Tibial nerve (tissue), 3 donors: ENCODE results near the gene BRCA2.

Source experiments
- POLR2A ChIP-seq, 2 donors: fragments of 450-650 bp; IDR thresholded peaks; one replicate each; pipeline ENCODE4 v1.6.1; 2017; ENCODE audit warnings: antibody characterized with exemption in 2 of 2, mild to moderate bottlenecking in 2 of 2, moderate library complexity in 2 of 2
- TF ChIP-seq, protein P1 (sequence below), 5 experiments: fragments of 200-600 bp in 3 of 5; fragments of 450-650 bp in 2 of 5; sonication (generic) in 3 of 5; IDR thresholded peaks; one replicate each; pipeline ENCODE4 v1.5.1; 2016 to 2019; ENCODE audit warnings: antibody characterized with exemption in 5 of 5, mild to moderate bottlenecking in 3 of 5, moderate library complexity in 2 of 5

GRCh38 chr13:32426990-32427851 lies 111.9 kb downstream of the BRCA2 start:
- TF ChIP-seq, protein P1, sequence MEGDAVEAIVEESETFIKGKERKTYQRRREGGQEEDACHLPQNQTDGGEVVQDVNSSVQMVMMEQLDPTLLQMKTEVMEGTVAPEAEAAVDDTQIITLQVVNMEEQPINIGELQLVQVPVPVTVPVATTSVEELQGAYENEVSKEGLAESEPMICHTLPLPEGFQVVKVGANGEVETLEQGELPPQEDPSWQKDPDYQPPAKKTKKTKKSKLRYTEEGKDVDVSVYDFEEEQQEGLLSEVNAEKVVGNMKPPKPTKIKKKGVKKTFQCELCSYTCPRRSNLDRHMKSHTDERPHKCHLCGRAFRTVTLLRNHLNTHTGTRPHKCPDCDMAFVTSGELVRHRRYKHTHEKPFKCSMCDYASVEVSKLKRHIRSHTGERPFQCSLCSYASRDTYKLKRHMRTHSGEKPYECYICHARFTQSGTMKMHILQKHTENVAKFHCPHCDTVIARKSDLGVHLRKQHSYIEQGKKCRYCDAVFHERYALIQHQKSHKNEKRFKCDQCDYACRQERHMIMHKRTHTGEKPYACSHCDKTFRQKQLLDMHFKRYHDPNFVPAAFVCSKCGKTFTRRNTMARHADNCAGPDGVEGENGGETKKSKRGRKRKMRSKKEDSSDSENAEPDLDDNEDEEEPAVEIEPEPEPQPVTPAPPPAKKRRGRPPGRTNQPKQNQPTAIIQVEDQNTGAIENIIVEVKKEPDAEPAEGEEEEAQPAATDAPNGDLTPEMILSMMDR (IDR thresholded peaks at IDR 0.05), result no peak
- peak in 1 of 2 donors; percentile 14 for TF ChIP-seq POLR2A (IDR thresholded peaks at IDR 0.05)
